HEK293 (cell line): ENCODE measurements around the gene TBC1D22A.

ENCODE experiments used
- CTCF ChIA-PET: fragments of 350-600 bp; formaldehyde crosslinking; extraction: SDS; loops from one replicate; lab custom pipeline; 2021; ENCODE audit warnings: antibody characterized with exemption; lab: Yijun Ruan, JAX
- POLR2A ChIA-PET: fragments of 300-600 bp; formaldehyde crosslinking; extraction: SDS; loops from one replicate; lab custom pipeline; 2020; ENCODE audit warnings: antibody characterized with exemption, inconsistent platforms; lab: Yijun Ruan, JAX
- H3K27ac ChIP-seq: fragments of 200-500 bp; sonication (Bioruptor generic); 2 replicates; pipeline ENCODE4 v1.5.1; 2014; ENCODE audit warnings: low read depth, low read length, control low read depth, inconsistent platforms; ENCODE audit errors: extremely low read depth
- H3K36me3 ChIP-seq, 2 experiments: fragments of 200-500 bp in 1 of 2; sonication (Bioruptor generic) in 1 of 2; 1 replicate in 1 of 2; 2 replicates in 1 of 2; pipeline ENCODE4 v1.5.1; 2014 to 2017; ENCODE audit warnings: inconsistent platforms in 2 of 2, low read length in 2 of 2; ENCODE audit not compliant: control insufficient read depth in 2 of 2, insufficient read depth in 1 of 2
- H3K4me1 ChIP-seq: fragments of 200-500 bp; sonication (Bioruptor generic); 2 replicates; pipeline ENCODE4 v1.5.1; 2014; ENCODE audit warnings: mild to moderate bottlenecking, low read length, inconsistent platforms; ENCODE audit not compliant: control insufficient read depth, insufficient read depth
- H3K4me3 ChIP-seq: 2 replicates; pipeline ENCODE4 v1.5.1; 2011; ENCODE audit warnings: low read depth, mild to moderate bottlenecking, control low read depth, low read length, moderate library complexity
- H3K9me3 ChIP-seq: fragments of 200-500 bp; sonication (Bioruptor generic); 2 replicates; pipeline ENCODE4 v1.5.1; 2014; ENCODE audit warnings: low read depth, low read length, inconsistent platforms; ENCODE audit not compliant: control insufficient read depth, insufficient read depth
- HOXD13 ChIP-seq: sonication (generic); formaldehyde crosslinking; IDR thresholded peaks from 2 replicates; pipeline ENCODE4 v1.8.0; 2022; ENCODE audit warnings: missing genetic modification reagents, borderline replicate concordance
- PRDM6 ChIP-seq: fragments of 450-650 bp; formaldehyde crosslinking; IDR thresholded peaks from 2 replicates; pipeline ENCODE4 v1.5.1; 2017; ENCODE audit warnings: missing biosample characterization, missing genetic modification characterization
- SCRT1 ChIP-seq: fragments of 450-650 bp; formaldehyde crosslinking; IDR thresholded peaks from 2 replicates; pipeline ENCODE4 v1.5.1; 2016; ENCODE audit warnings: missing biosample characterization, missing genetic modification characterization, borderline replicate concordance
- SCRT2 ChIP-seq: fragments of 450-650 bp; formaldehyde crosslinking; IDR thresholded peaks from 2 replicates; pipeline ENCODE4 v1.5.1; 2016; ENCODE audit warnings: missing biosample characterization, missing genetic modification characterization
- ZBTB10 ChIP-seq: fragments of 450-650 bp; formaldehyde crosslinking; IDR thresholded peaks from 2 replicates; pipeline ENCODE4 v1.5.1; 2016; ENCODE audit warnings: missing biosample characterization, missing genetic modification characterization
- ZFP69B ChIP-seq: fragments of 450-650 bp; formaldehyde crosslinking; IDR thresholded peaks from 2 replicates; pipeline ENCODE4 v1.5.1; 2016; ENCODE audit warnings: missing biosample characterization, missing genetic modification characterization
- ZNF146 ChIP-seq: fragments of 450-650 bp; formaldehyde crosslinking; IDR thresholded peaks from 2 replicates; pipeline ENCODE4 v1.5.1; 2016; ENCODE audit warnings: missing biosample characterization, missing genetic modification characterization
- ZNF18 ChIP-seq: fragments of 450-650 bp; formaldehyde crosslinking; IDR thresholded peaks from 2 replicates; pipeline ENCODE4 v1.5.1; 2016; ENCODE audit warnings: missing biosample characterization, missing genetic modification characterization
- ZNF184 ChIP-seq: fragments of 450-650 bp; IDR thresholded peaks from 2 replicates; pipeline ENCODE4 v1.5.1; 2018; ENCODE audit warnings: missing biosample characterization, mild to moderate bottlenecking, missing genetic modification characterization
- ZNF350 ChIP-seq: fragments of 450-650 bp; formaldehyde crosslinking; IDR thresholded peaks from 2 replicates; pipeline ENCODE4 v1.5.0; 2017; ENCODE audit warnings: missing biosample characterization, mild to moderate bottlenecking, missing genetic modification characterization
- ZNF510 ChIP-seq: fragments of 450-650 bp; formaldehyde crosslinking; IDR thresholded peaks from 2 replicates; pipeline ENCODE4 v1.5.1; 2018; ENCODE audit warnings: mild to moderate bottlenecking, missing genetic modification characterization, missing biosample characterization; ENCODE audit not compliant: insufficient replicate concordance
- ZNF692 ChIP-seq: fragments of 450-650 bp; formaldehyde crosslinking; IDR thresholded peaks from 2 replicates; pipeline ENCODE4 v1.5.1; 2016; ENCODE audit warnings: missing biosample characterization, missing genetic modification characterization
- ZSCAN18 ChIP-seq: fragments of 450-650 bp; formaldehyde crosslinking; IDR thresholded peaks from 2 replicates; pipeline ENCODE4 v1.5.1; 2016; ENCODE audit warnings: missing biosample characterization, missing genetic modification characterization
- ZXDB ChIP-seq: fragments of 450-650 bp; formaldehyde crosslinking; IDR thresholded peaks from 2 replicates; pipeline ENCODE4 v1.5.1; 2016; ENCODE audit warnings: missing biosample characterization, missing genetic modification characterization

TBC1D22A gene

GRCh38 chr22:46740910-46741780 lies 21.3 kb upstream of the TBC1D22A start:
- Histone ChIP-seq H3K9me3 (no peaks in the 10 kb centered on the region), H3K4me1 (peaks cover 16% of the 10 kb centered on the region), H3K4me3 (no peak overlapping the region), H3K36me3 (no peaks in the 10 kb centered on the region), H3K27ac (no peak overlapping the region)
- TF ChIP-seq ZFP69B (tag by site-specific recombination): no peak
- TF ChIP-seq SCRT2: peak; percentile 90
- TF ChIP-seq SCRT1 (tag by site-specific recombination): peak; percentile 84; the same call in 1 of the 2 replicates
- ChIA-PET POLR2A (interaction anchor here (0.5 to 2.3 kb wide), 4 partner anchors 8 to 33 kb away, joined by 4 to 15 read pairs (median 5); partner anchors contain the start of gene TBC1D22A), CTCF (interaction anchor here (1.0 to 5.7 kb wide), 5 partner anchors 17 to 178 kb away, joined by 4 to 32 read pairs (median 5); partner anchors contain the start of gene TBC1D22A)

- POLR2A ChIA-PET: interaction anchor here (1.4 to 2.3 kb wide), 2 partner anchors 21 to 32 kb away, joined by 4 to 15 read pairs; partner anchors contain the start of gene TBC1D22A
- TF ChIP-seq ZNF692 (tag by site-specific recombination): no peak
- TF ChIP-seq ZNF146: no peak
- TF ChIP-seq PRDM6 (tag by site-specific recombination): no peak
- TF ChIP-seq ZNF350 (tag by site-specific recombination): no peak
- no peak for TF ChIP-seq ZNF510 (tag by site-specific recombination)
- peak; percentile 84 for TF ChIP-seq ZNF18 (tag by site-specific recombination)
- Histone ChIP-seq H3K4me3 (no peak overlapping the region), H3K36me3 (no peaks in the 10 kb centered on the region), H3K9me3 (no peaks in the 10 kb centered on the region), H3K4me1 (peaks cover 9% of the 10 kb centered on the region; the same call in 1 of the 2 replicates), H3K27ac (peak overlapping the region; percentile 20; the same call in 1 of the 2 replicates)
- CTCF ChIA-PET: interaction anchor here (1.0 to 5.7 kb wide), 4 partner anchors 16 to 179 kb away, joined by 3 to 32 read pairs (median 8); no protein-coding TSS in a partner anchor
Observed at GRCh38 chr22:46741974-46742519, 20.4 kb upstream of the TBC1D22A start.

GRCh38 chr22:46742576-46743221 lies 19.8 kb upstream of the TBC1D22A start:
- Histone ChIP-seq H3K27ac (peak overlapping the region; percentile 20; the same call in 1 of the 2 replicates), H3K4me3 (no peak overlapping the region), H3K9me3 (no peaks in the 10 kb centered on the region), H3K4me1 (peaks cover 9% of the 10 kb centered on the region; the same call in 1 of the 2 replicates), H3K36me3 (no peaks in the 10 kb centered on the region)
- POLR2A ChIA-PET: interaction anchor here (0.5 to 2.3 kb wide), 3 partner anchors 20 to 556 kb away, joined by 4 to 15 read pairs (median 4); partner anchors contain the start of gene TBC1D22A
- CTCF ChIA-PET: interaction anchor here (0.6 to 5.7 kb wide), 6 partner anchors 16 to 1275 kb away, joined by 3 to 32 read pairs (median 4); no protein-coding TSS in a partner anchor
- TF ChIP-seq ZXDB (tag by site-specific recombination) (peak; percentile 25; the same call in 1 of the 2 replicates), ZBTB10 (tag by site-specific recombination) (0 out of 2 replicates have a peak, but pooled peaks have one; percentile 56), ZNF692 (tag by site-specific recombination) (peak; percentile 53; the same call in 1 of the 2 replicates), ZSCAN18 (tag by site-specific recombination) (no peak), ZNF184 (no peak), HOXD13 (CRISPR knock-in tag) (peak; percentile 57; the same call in 1 of the 2 replicates)
